Thyroid gland (tissue), 4 donors: ENCODE measurements around the gene AFAP1L2.

Experiments
- POLR2A ChIP-seq, 2 donors: fragments of 450-650 bp; IDR thresholded peaks; one replicate each; pipeline ENCODE4 v1.6.1; 2017; ENCODE audit warnings: antibody characterized with exemption in 2 of 2, mild to moderate bottlenecking in 2 of 2, moderate library complexity in 1 of 2
- TF ChIP-seq, protein P1 (sequence below), 6 experiments: fragments of 200-600 bp in 3 of 6; fragments of 450-650 bp in 3 of 6; sonication (generic) in 3 of 6; IDR thresholded peaks; one replicate each; pipeline ENCODE4 v1.5.1; 2016 to 2019; ENCODE audit warnings: antibody characterized with exemption in 6 of 6, mild to moderate bottlenecking in 2 of 6, inconsistent platforms in 1 of 6, moderate library complexity in 1 of 6

DNA sequence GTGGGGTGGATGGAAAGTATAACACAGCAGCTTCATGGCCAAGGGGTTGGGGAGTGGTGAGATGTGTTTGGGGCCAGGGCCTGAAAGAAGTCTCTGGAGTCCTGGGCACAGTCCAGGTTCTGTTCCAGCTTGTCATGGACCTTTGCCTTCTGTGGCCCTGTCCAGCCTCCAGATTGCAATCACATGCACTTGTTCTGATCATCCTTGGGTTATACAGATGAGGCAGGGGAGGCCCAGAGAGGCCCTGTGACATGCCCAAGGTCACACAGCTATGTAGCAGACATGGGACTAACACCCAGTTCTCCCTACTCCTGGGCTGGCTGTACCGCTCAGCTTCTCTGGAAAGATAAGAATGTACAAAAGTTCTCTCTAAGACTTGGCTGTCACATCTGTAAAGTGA lies 153.6 kb downstream of the AFAP1L2 start:
- TF ChIP-seq, protein P1, sequence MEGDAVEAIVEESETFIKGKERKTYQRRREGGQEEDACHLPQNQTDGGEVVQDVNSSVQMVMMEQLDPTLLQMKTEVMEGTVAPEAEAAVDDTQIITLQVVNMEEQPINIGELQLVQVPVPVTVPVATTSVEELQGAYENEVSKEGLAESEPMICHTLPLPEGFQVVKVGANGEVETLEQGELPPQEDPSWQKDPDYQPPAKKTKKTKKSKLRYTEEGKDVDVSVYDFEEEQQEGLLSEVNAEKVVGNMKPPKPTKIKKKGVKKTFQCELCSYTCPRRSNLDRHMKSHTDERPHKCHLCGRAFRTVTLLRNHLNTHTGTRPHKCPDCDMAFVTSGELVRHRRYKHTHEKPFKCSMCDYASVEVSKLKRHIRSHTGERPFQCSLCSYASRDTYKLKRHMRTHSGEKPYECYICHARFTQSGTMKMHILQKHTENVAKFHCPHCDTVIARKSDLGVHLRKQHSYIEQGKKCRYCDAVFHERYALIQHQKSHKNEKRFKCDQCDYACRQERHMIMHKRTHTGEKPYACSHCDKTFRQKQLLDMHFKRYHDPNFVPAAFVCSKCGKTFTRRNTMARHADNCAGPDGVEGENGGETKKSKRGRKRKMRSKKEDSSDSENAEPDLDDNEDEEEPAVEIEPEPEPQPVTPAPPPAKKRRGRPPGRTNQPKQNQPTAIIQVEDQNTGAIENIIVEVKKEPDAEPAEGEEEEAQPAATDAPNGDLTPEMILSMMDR (IDR thresholded peaks at IDR 0.05): no peak
- no peak for TF ChIP-seq POLR2A (IDR thresholded peaks at IDR 0.05)
